Loucy (cell line): ENCODE data around the gene SLC16A8.

Experiments
- H2AFZ ChIP-seq: fragments of 200-600 bp; sonication (generic); 2 replicates; pipeline ENCODE4 v1.6.0; 2016; ENCODE audit warnings: antibody characterized with exemption, mild to moderate bottlenecking, low read length, moderate library complexity
- H3F3A ChIP-seq: fragments of 200-600 bp; 2 replicates; pipeline ENCODE4 v1.6.0; 2016; ENCODE audit warnings: antibody characterized with exemption, low read depth, mild to moderate bottlenecking
- H3K27me3 ChIP-seq: fragments of 200-600 bp; sonication (generic); 2 replicates; pipeline ENCODE4 v1.6.1; 2014; ENCODE audit warnings: low read length, mild to moderate bottlenecking; ENCODE audit not compliant: insufficient read depth, poor library complexity, severe bottlenecking
- H3K36me3 ChIP-seq: fragments of 200-600 bp; sonication (generic); 2 replicates; pipeline ENCODE4 v1.6.1; 2016; ENCODE audit warnings: low read length; ENCODE audit not compliant: insufficient read depth
- H3K4me1 ChIP-seq: fragments of 200-600 bp; sonication (generic); 2 replicates; pipeline ENCODE4 v1.5.1; 2014; ENCODE audit warnings: low read length, mild to moderate bottlenecking; ENCODE audit not compliant: insufficient read depth, poor library complexity, severe bottlenecking
- H3K4me2 ChIP-seq: fragments of 200-600 bp; sonication (generic); 2 replicates; pipeline ENCODE4 v1.6.0; 2014; ENCODE audit warnings: antibody characterized with exemption, low read length, low read depth, mild to moderate bottlenecking; ENCODE audit not compliant: poor library complexity, severe bottlenecking
- H3K4me3 ChIP-seq: fragments of 200-600 bp; sonication (generic); 2 replicates; pipeline ENCODE4 v1.5.1; 2014; ENCODE audit warnings: low read length, mild to moderate bottlenecking, mixed read lengths; ENCODE audit not compliant: poor library complexity, severe bottlenecking
- H3K79me2 ChIP-seq: fragments of 200-600 bp; sonication (generic); 2 replicates; pipeline ENCODE4 v1.6.1; 2014; ENCODE audit warnings: low read length; ENCODE audit not compliant: insufficient read depth
- H3K9ac ChIP-seq: fragments of 200-600 bp; sonication (generic); 2 replicates; pipeline ENCODE4 v1.6.0; 2014; ENCODE audit warnings: mild to moderate bottlenecking, low read depth, low read length, moderate library complexity; ENCODE audit not compliant: poor library complexity, severe bottlenecking
- H3K9me2 ChIP-seq: fragments of 200-600 bp; sonication (generic); replicated peaks from 2 replicates; pipeline ENCODE4 v1.6.1; 2016; ENCODE audit warnings: low read depth, low read length, mixed read lengths
- H3K9me3 ChIP-seq: fragments of 200-600 bp; sonication (generic); 2 replicates; pipeline ENCODE4 v1.6.1; 2014; ENCODE audit warnings: mild to moderate bottlenecking, antibody characterized with exemption, low read length, low read depth; ENCODE audit not compliant: insufficient read depth
- H4K20me1 ChIP-seq: fragments of 200-600 bp; sonication (generic); 2 replicates; pipeline ENCODE4 v1.6.0; 2014; ENCODE audit warnings: antibody characterized with exemption, low read length, mild to moderate bottlenecking; ENCODE audit not compliant: insufficient read depth, poor library complexity, severe bottlenecking
- EZH2phosphoT487 ChIP-seq: fragments of 200-600 bp; IDR thresholded peaks from 2 replicates; pipeline ENCODE4 v1.6.1; 2018; ENCODE audit warnings: antibody characterized with exemption, mild to moderate bottlenecking, moderate library complexity, borderline replicate concordance
- TF ChIP-seq, protein P1 (sequence below): fragments of 200-600 bp; sonication (generic); conservative IDR thresholded peaks from 2 replicates; pipeline ENCODE4 v1.5.1; 2014; ENCODE audit warnings: mild to moderate bottlenecking, antibody characterized with exemption, low read length

The SLC16A8 gene

DNA sequence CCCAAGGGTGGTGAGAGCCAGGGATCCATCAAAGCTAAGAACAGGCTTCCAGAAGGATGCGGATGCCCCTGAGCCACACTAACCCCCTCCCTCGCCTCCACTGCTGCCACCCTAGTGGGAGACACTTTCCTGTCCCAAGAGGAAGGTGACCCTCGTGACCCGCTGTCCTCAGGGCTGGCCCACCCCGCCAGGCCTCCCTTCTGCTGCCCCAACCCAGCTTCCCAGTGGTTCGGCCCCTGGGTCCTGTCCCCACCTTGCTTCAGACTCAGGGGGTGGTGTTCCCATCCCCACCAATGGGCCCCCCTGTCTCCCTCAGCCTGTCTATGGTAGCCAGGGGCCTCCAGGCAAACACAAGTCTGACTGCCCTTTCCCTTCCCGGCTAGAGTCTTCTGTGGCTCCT is 33.3 kb downstream of the SLC16A8 start:
- Histone ChIP-seq H3K4me3 (no peak overlapping the region), H3K4me2 (no peak overlapping the region), H3F3A (no peaks in the 10 kb centered on the region)

DNA sequence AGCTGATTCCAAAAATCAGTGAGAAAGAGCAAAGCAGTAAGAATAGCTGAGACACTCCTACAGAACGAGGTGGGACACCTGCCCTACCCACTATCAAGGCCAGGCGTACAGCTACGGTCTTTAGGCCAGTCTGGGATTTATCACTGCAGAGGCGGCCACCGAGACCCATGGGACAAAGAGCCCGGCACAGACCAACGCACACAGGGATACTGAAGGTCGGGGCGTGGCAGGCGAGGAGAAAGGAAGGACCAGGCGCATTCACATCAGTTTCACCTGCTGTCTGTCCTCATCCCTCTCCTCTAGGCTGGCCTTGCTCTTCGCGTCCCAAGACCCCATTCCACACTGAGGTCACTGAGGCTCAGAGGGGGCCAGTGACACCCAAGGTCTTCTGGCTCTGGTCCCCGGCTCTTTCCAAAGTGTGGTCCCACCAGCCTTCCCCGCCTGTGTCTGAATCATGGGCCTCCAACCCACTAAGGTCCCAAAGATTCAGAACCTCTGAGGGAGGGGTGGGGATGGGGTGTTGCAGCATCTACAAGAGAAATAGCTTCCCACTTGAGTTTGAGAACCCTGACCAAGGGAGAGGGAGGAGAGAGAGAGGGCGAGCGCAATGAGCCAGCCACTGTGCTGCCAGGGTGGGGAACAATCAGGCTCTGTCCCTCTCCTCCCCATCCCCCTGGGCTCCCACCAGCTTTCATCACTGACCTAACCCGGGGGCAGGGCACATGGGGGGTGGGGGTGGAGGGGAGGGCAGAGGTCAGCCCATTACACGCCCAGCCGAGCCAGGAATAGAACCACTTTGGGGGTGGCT is 34.0 kb downstream of the SLC16A8 start:
- no peaks in the 10 kb centered on the region for H3K4me1 ChIP-seq
- H3K4me2 ChIP-seq, result no peak overlapping the region
- H3K9me3 ChIP-seq, result no peaks in the 10 kb centered on the region
- H3K9ac ChIP-seq, result no peak overlapping the region
- no peaks in the 10 kb centered on the region for H3F3A ChIP-seq
- no peak for TF ChIP-seq EZH2phosphoT487
- TF ChIP-seq, protein P1, sequence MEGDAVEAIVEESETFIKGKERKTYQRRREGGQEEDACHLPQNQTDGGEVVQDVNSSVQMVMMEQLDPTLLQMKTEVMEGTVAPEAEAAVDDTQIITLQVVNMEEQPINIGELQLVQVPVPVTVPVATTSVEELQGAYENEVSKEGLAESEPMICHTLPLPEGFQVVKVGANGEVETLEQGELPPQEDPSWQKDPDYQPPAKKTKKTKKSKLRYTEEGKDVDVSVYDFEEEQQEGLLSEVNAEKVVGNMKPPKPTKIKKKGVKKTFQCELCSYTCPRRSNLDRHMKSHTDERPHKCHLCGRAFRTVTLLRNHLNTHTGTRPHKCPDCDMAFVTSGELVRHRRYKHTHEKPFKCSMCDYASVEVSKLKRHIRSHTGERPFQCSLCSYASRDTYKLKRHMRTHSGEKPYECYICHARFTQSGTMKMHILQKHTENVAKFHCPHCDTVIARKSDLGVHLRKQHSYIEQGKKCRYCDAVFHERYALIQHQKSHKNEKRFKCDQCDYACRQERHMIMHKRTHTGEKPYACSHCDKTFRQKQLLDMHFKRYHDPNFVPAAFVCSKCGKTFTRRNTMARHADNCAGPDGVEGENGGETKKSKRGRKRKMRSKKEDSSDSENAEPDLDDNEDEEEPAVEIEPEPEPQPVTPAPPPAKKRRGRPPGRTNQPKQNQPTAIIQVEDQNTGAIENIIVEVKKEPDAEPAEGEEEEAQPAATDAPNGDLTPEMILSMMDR, result no peak
- no peak overlapping the region for H3K4me3 ChIP-seq
- H3K27me3 ChIP-seq, result no peaks in the 10 kb centered on the region
- H4K20me1 ChIP-seq, result no peaks in the 10 kb centered on the region
- H3K79me2 ChIP-seq, result no peaks in the 10 kb centered on the region
- H3K36me3 ChIP-seq, result no peaks in the 10 kb centered on the region
- no peak overlapping the region for H2AFZ ChIP-seq
- no peaks in the 10 kb centered on the region for H3K9me2 ChIP-seq

More for the DNA sequence above, 33.3 kb downstream of the SLC16A8 start:
- H3K27me3 ChIP-seq, result no peaks in the 10 kb centered on the region
- no peaks in the 10 kb centered on the region for H3K79me2 ChIP-seq
- H4K20me1 ChIP-seq, result no peaks in the 10 kb centered on the region
- H3K9me3 ChIP-seq, result no peaks in the 10 kb centered on the region
- H3K36me3 ChIP-seq, result no peaks in the 10 kb centered on the region
- no peaks in the 10 kb centered on the region for H3K4me1 ChIP-seq
- TF ChIP-seq EZH2phosphoT487, result no peak
- TF ChIP-seq, protein P1, result no peak
- H3K9me2 ChIP-seq, result no peaks in the 10 kb centered on the region
- no peak overlapping the region for H3K9ac ChIP-seq
- no peak overlapping the region for H2AFZ ChIP-seq

DNA sequence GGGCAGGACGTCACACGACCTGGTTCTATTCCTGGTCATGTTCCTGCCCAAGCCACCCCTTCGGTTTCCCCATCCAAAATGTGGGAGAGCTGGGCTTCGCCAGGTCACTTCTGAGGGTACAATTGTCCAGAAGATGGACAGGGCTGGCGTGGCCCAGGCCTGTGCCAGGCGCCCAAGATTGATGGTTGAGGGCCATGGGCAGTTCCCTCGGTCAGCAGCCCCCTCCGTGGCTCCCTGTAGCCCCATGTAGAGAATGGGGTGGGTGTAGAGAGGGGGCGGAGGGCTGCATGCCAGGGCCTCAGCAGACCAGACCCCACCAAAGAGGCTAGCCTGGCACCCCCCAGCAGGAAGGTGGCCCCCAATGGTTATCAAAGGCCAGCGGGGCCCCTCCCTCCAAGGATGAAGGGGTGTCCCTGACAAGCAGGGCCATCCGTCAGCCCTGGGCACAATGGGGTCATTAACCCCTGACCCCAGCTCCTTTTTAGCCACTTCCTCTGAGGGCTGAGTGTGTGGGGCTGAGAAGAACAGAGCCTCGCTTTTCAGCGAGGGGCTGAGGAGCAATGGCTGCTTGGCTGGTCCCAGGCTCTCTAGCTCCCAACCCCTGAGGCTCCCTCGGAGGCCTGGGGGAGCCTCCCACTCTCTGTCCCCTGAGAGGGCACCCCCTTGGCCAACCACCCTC is 37.8 kb downstream of the SLC16A8 start:
- TF ChIP-seq EZH2phosphoT487, result no peak
- TF ChIP-seq, protein P1, result no peak
- no peak overlapping the region for H2AFZ ChIP-seq
- no peaks in the 10 kb centered on the region for H3F3A ChIP-seq
- no peaks in the 10 kb centered on the region for H3K9me3 ChIP-seq
- H3K4me1 ChIP-seq, result peaks cover 14% of the 10 kb centered on the region
- H3K79me2 ChIP-seq, result no peaks in the 10 kb centered on the region
- no peak overlapping the region for H3K9ac ChIP-seq
- no peaks in the 10 kb centered on the region for H3K36me3 ChIP-seq
- H3K27me3 ChIP-seq, result no peaks in the 10 kb centered on the region
- H3K4me3 ChIP-seq, result no peak overlapping the region
- H3K4me2 ChIP-seq, result no peak overlapping the region
- H4K20me1 ChIP-seq, result no peaks in the 10 kb centered on the region
- no peaks in the 10 kb centered on the region for H3K9me2 ChIP-seq
